ENCODE results near the gene GCSH.

GCSH gene

DNA sequence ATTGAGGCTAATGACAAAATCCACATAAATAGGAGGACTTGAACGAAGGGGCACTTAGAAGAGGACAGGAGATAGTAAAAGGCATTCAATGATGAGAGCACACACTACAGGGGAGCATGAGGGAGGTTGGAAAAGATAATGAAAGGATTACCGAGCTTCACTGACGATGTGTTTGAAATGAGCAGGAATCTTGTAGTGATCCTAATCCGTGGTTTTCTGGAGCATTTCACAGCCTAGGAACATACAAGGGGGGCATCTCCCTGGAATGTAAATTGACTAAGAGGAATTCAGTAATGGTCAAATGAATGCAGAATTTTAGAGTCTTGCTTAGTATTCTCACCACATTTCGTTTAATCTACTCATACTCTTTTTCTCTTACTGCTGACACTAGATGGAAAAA lies 55.4 kb downstream of the GCSH start:
- DNase-seq = no peak

DNA sequence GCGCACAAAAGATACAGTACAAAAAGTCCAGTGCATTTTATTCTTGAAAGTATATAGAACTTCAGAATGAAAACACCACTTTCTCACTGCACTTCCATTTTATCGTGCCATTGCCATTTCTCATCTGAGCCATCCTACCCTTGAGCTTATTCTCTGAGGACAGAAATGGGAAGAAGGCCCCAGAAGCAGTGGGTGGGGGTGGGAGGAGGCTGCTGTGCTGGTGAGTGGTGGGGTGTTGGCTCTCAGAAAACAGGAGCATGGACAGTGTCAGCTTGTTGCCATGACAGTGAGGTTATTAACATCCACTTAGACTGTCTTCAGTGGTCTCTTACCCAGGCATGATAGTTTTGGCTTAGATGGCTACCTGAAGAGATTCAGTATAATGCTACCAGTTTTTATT lies 56.1 kb downstream of the GCSH start:
- DNase-seq = no peak

DNA sequence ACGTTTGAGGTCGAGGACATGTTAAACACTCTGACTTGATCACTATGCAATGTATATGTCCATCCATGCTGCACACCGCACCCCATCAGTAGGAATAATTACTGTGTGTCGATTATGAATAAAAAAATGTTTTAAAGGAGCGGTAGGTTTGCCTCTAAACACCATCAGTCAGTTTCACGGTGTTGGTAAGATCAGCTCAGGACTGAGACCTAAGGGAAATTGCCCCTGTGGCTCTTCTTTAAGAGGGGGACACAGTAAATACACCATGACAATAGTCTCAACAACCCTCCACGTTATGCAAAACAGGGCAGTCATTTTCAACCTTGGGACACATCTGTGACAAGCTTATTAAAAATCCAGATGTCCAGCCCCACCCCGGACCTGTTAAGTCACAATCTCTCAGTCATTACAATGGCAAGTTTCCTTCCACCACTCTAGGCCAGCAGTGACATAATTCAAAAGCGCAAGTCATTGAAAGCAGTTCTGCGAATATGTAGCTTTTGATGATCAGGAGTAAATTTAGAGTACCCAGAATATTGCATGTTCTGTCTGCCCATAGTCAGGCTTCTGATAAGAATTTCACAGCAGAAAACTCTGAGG lies 59.3 kb downstream of the GCSH start:
- no peak for DNase-seq

DNA sequence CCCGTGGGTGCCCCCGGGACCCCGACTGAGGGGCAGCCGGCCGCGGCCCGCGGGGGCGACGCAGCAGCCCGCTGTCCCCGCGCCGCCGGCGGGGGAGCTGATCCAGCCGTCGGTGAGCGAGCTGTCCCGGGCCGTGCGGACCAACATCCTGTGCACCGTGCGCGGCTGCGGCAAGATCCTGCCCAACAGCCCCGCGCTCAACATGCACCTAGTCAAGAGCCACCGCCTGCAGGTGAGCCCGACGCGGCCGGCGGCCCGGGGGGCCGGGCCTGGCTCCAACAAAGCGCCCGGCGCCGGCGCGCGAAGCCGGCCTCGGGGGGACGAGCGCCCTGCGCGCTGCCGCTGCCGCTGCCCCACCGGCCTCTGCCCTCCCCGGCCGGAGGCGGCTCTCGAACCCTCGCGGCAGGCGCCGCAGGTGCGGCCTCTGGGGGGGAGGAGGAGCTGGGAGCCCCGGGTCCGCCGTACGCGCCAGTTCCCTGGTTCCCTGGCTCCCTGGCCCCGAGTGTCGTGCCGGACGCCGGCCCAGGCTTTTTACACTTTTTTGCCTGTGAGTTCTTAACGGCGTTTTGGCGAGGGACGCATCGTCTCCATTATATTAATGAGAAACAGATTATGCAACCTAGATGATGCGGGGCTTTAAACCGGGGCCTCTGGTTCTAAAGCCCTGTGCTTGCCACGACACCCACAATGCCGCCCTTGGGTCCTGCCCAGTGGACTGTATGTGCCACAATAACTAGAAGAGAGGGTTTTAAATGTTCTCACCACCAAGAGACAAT lies 60.0 kb downstream of the GCSH start:
- peak; percentile 31 to 41 for DNase-seq

DNA sequence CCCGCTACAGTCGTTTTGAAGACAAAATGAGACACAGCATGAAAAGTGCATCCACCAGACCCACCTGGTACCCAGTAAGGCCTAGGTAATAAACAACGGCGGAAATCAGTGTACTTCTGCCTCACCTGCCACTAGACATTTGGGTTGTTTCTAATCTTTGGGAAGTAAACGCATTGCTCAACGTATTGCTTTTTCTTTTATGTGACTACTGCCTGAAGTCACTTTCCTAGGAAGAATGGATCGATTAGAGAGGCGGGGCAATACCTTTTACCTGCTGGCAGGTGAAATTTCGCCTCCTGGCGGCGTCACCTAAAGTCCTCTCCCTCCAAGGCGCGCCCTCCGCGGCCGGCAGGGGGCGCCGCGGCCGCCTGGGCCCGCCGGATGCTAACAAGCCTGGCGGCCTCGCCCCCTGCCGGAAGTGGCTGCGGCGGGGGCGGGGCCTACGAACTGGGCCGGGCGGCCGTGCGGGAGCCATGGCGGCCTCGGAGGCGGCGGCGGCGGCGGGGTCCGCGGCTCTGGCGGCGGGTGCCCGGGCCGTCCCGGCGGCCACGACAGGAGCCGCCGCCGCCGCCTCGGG lies 60.7 kb downstream of the GCSH start, which contains the start of gene ATMIN:
TSS of gene ATMIN (plus strand) at position 445 of the 577 bp plus-strand sequence. CDS start at position 474, 29 bp downstream.
- DNase-seq = peak; percentile 18 to 66
